Activated CD4-positive, alpha-beta T cell treated with anti-CD3 and anti-CD28 coated beads for 1 hour (primary cell): ENCODE data around the gene ZEB2.

Experiments used
- DNase-seq: peaks from one replicate; pipeline ENCODE4 v3.0.0-alpha.2; 2020

Gene ZEB2

GRCh38 chr2:144526831-144527230 lies 6.9 kb upstream of the ZEB2 start:
- DNase-seq: no peak

DNA sequence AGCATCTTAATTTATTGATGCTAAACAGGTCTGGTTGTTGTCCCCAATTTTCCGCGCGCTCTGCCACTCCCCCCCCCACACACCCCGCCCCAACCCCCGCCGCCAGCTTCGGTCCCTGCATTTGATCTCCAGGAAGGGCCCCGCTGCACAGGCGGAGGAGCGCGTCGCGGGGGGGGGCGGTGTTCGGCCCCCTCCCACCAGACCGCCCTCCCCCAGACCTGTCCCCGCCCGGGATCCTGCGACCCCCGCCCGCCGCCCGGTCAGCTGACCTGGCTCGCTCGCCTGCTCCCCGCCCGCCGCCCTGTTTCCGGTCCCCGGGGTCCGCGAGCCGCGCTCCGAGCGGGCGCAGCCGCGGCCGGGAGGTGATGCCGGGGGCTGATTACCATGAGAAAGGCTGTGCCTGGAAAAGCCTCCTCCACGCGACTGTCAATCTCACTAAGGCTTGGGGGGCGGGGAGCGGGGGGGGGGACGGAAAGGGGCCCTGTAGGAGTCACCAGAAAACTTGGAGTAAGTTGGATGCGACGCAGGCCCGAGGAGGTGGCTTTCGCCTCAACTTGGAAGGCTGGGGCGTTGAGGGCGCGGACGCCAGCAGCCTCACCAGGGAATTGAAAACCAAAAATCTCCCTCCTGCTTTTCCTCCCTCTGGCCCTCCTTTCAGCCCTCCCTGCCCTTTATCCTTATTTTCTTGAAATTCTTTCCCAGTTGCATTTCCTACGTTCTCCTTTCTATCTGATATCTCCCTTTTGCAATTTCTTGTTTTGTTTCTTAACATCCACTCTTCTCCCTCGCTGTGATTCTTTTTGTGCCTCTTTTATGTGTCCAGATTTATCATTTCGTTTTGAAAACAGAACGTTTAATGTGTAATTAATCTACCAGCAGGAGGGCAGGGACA lies 4.4 kb upstream of the ZEB2 start:
- no peak for DNase-seq

- no peak for DNase-seq
These were observed 3.7 kb upstream of the ZEB2 start for GRCh38 chr2:144523596-144524117.

GRCh38 chr2:144522897-144523595 lies 3.1 kb upstream of the ZEB2 start:
- DNase-seq: no peak

DNA sequence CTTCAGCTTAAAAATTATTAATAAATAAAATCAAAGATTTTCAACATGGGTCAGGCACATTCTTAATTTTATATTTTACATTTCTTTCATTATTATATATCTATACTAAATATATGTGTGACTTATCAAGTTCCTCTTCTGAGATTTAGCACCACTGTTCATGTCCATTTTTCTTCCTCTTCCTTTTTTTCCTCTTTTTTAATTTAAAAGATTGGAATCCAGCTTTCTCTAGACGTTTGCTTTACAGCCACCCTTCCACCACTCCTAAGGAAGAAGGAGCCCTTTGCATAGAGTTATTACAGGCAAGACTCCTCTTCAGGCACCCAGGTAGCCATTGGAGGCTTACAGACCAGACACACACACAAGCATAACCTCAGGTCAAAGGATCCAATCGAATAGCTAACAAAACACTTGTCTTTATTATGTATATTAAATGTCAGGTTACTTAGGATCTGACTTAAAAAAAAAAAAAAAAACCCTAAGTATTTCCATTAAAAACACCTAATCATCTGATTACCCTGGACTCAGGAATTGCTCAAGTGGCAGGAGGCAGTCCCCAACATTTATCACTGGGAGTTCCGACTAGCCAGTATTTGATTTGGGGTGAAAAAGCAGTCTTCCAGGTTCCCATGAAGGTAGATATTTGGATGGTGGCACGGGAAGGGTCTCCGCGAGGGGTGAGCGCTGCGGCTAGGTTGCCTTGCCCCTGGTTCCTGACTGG lies 2.4 kb upstream of the ZEB2 start:
- no peak for DNase-seq

DNA sequence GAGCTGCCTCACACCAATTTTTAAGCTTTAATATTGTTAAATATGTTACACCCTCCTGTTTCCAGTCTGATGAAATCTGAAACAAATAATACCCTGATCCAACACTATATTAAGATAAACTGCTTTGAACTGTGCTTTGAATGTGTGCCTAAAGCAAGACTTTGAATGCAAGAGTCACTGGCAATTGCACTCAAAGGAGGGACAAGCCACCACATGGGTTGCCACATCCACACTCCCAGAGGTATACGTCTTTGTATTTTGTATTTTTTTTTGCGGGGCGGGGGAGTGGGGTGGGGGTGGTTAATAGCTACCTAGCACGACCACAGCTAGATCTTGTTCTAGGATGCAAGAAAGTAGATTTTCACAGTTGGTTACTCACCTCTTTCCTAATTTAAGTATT lies 1.8 kb upstream of the ZEB2 start:
- no peak for DNase-seq

- DNase-seq: no peak
These were observed 1.0 kb upstream of the ZEB2 start for GRCh38 chr2:144520756-144521487.

DNA sequence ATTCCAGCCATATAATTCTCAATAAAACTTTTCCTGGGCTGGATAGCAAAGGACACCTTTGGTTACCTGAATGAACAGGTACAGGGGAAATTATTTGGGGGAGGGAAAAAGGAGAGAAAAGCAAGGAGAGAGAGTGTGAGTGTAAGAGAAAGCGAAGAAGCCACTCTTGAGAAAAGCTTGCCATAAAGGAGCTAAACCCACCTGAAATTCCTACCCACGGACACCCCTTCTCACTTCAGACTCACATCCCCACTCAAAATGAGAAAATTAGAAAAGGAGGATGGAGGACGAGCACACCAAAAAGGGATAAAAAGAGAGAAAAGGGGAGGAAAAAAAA lies 354 bp downstream of the ZEB2 start:
- DNase-seq: no peak

DNA sequence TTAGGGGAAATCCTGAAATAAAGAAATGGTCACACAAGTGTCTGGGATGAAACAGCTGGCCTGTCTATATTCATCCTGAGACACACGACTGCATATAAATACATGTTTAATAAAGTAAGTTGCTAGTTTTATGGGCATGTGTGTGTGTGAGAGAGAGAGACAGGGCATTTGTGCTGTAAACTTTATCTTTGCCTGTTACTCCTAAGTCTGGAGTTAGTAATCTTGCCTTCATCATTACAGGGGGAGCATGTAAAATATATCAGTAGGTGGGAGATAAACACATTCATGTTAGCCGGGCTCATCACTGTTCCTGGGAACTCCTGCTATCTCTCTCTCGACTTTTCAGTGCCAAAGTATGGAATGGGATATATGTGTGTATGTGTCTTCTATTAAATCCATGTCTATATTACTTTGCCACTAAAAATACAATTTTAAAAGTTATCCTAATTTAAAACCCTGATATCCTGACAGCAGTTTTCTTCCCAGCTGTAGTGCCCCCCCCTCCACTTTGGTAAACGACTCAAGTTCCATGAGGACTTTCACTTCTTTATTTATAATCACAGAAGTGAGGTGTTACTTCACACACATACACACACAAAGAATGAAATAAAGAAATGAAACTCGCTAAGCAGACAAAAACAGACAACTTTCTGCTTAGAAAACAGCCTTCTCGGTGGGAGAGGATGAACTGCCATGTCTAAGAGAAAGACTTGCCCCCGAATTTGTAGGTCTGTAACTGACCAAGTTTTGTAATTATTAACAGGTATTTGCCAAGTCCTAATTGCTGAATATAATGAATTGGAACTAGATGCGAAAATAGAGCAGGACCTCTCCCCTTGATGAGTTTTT lies 947 bp downstream of the ZEB2 start:
- no peak for DNase-seq

- no peak for DNase-seq
These were observed 1.8 kb downstream of the ZEB2 start for GRCh38 chr2:144517866-144518747.

- DNase-seq: no peak
These were observed 2.7 kb downstream of the ZEB2 start for GRCh38 chr2:144516981-144517865.

- DNase-seq: no peak
These were observed 3.4 kb downstream of the ZEB2 start for GRCh38 chr2:144516411-144516980.

GRCh38 chr2:144515696-144516410 lies 4.1 kb downstream of the ZEB2 start:
- no peak for DNase-seq

DNA sequence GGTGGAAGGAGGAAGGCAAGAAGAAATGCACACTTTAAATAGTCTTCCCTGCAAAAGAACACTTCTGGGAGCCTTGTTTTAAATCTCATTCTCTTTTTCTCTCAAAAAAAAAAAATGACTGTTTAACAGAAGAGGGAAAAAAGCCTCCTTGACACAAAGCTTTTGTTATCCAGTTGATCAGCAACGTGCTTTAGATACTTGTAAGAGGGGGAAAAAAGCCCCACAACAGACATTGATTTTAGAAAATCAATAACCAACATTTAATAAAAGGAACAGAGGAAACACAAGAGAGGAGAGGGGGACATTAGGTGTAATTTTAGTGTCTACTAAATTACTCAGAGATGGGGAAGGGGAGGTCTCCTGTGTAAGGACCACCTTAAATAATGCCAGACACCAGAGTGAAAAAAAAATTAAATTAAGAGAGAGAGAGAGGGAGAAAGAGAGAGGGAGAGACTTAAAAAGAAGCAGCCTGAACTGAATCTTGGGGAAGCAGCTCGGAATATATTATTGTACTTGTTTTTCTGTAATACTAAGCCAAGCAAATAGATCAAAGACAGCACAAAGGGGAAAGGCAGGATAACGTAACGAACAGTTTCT lies 4.7 kb downstream of the ZEB2 start:
- no peak for DNase-seq

- no peak for DNase-seq
These were observed 5.3 kb downstream of the ZEB2 start for GRCh38 chr2:144514616-144515091.

- DNase-seq: no peak
These were observed 6.4 kb downstream of the ZEB2 start for GRCh38 chr2:144513388-144514101.

GRCh38 chr2:144512891-144513351 lies 7.0 kb downstream of the ZEB2 start:
- no peak for DNase-seq
